Hematopoietic multipotent progenitor cell treated with erythropoietin and hydrocortisone succinate and interleukin-3 and kit ligand, for 4 days (in vitro differentiated cells): ENCODE measurements around the gene ASS1.
A peak's percentile ranks its signal among the peaks of the same experiment; 100 is the strongest.

ENCODE experiments used
- DNase-seq: peaks from one replicate; pipeline ENCODE4 v3.0.0-alpha.2; 2015

ASS1 gene

GRCh38 chr9:130537346-130538050 lies 92.7 kb downstream of the ASS1 start:
- peak; percentile 98 for DNase-seq

- no peak for DNase-seq
Observed at GRCh38 chr9:130539420-130540223, 94.9 kb downstream of the ASS1 start.

- no peak for DNase-seq
Observed at GRCh38 chr9:130541533-130541932, 96.8 kb downstream of the ASS1 start.

GRCh38 chr9:130542038-130542437 lies 97.3 kb downstream of the ASS1 start:
- DNase-seq: no peak

- peak; percentile 80 for DNase-seq
Observed at GRCh38 chr9:130542457-130543228, 97.9 kb downstream of the ASS1 start.

GRCh38 chr9:130543368-130543767 lies 98.6 kb downstream of the ASS1 start:
- no peak for DNase-seq

- no peak for DNase-seq
Observed at GRCh38 chr9:130543859-130544258, 99.1 kb downstream of the ASS1 start.

GRCh38 chr9:130544364-130544763 lies 99.6 kb downstream of the ASS1 start:
- DNase-seq: no peak

- no peak for DNase-seq
Observed at GRCh38 chr9:130548103-130548502, 103.3 kb downstream of the ASS1 start.

GRCh38 chr9:130549093-130549735 lies 104.5 kb downstream of the ASS1 start:
- peak; percentile 56 for DNase-seq
